Endothelial cell of umbilical vein (primary cell): ENCODE measurements around the gene OR14I1. TPM values are rescaled to one million over a fixed set of nuclear protein-coding genes. Genes with fewer than 3 reads are reported as not detected.

Experiments used
- polyA plus RNA-seq, 4 experiments: library from polyadenylated mRNA; depleted of rRNA in 3 of 4; stranded (reverse) in 3 of 4; unstranded in 1 of 4; fragments of >200 nt; gene quantifications; 2 replicates each; pipeline versions ENCODE4 v1.2.1 to v1.2.3, GENCODE V29; 2011 to 2012; ENCODE audit warnings: missing spikeins in 1 of 4
- small RNA-seq: library from RNA; depleted of rRNA; stranded (forward); fragments of <200 nt; gene quantifications from one replicate; pipeline ENCODE3, GENCODE V24; 2012; ENCODE audit warnings: low replicate concordance, low read depth; ENCODE audit not compliant: insufficient read depth, insufficient read length
- total RNA-seq: library from RNA; stranded (reverse); gene quantifications from 2 replicates; pipeline ENCODE4 v1.2.3, GENCODE V29; 2021

Gene OR14I1
- total and polyA plus RNA-seq, 2 donors (not counting 3 experiments of a cell fraction or from before 2014, with no cell fraction given) = not detected

Small RNAs within 50 kb of the gene (small RNA-seq; reads per million reads assigned to genes)
- not detected for gene AHCYP8

Other genes with a start within 250 kb of the OR14I1 start
- not detected in 2 replicates for gene OR2T3, start 229.4 kb downstream of the OR14I1 start, total RNA-seq
- gene OR2T3, start 229.4 kb downstream of the OR14I1 start, polyA plus RNA-seq = not detected in 2 replicates
- not detected in 2 replicates for gene OR2T5, start 214.2 kb downstream of the OR14I1 start, total RNA-seq
- gene OR2T5, start 214.2 kb downstream of the OR14I1 start, polyA plus RNA-seq = not detected in 2 replicates
- gene OR2G6, start 194.7 kb downstream of the OR14I1 start, total RNA-seq = not detected in 2 replicates
- gene OR2G6, start 194.7 kb downstream of the OR14I1 start, polyA plus RNA-seq = not detected in 2 replicates
- gene OR2T29, start 140.0 kb downstream of the OR14I1 start, total RNA-seq = not detected in 2 replicates
- gene OR2T29, start 140.0 kb downstream of the OR14I1 start, polyA plus RNA-seq = not detected in 2 replicates
- not detected in 2 replicates for gene OR2T34, start 128.0 kb downstream of the OR14I1 start, total RNA-seq
- not detected in 2 replicates for gene OR2T34, start 128.0 kb downstream of the OR14I1 start, polyA plus RNA-seq
- not detected in 2 replicates for gene OR2T10, start 105.1 kb downstream of the OR14I1 start, total RNA-seq
- not detected in 2 replicates for gene OR2T10, start 105.1 kb downstream of the OR14I1 start, polyA plus RNA-seq
- gene OR2T11, start 67.7 kb downstream of the OR14I1 start, total RNA-seq = not detected in 2 replicates
- gene OR2T11, start 67.7 kb downstream of the OR14I1 start, polyA plus RNA-seq = not detected in 2 replicates
- not detected in 2 replicates for gene OR2T35, start 57.5 kb downstream of the OR14I1 start, total RNA-seq
- gene OR2T35, start 57.5 kb downstream of the OR14I1 start, polyA plus RNA-seq = not detected in 2 replicates
- not detected in 2 replicates for gene OR2T27, start 47.2 kb downstream of the OR14I1 start, total RNA-seq
- not detected in 2 replicates for gene OR2T27, start 47.2 kb downstream of the OR14I1 start, polyA plus RNA-seq
- not detected in 2 replicates for gene LYPD8, start 53.0 kb upstream of the OR14I1 start, total RNA-seq
- gene LYPD8, start 53.0 kb upstream of the OR14I1 start, polyA plus RNA-seq = not detected in 2 replicates
- 24.7 and 26.5 TPM in 2 replicates for gene SH3BP5L, start 123.1 kb upstream of the OR14I1 start, total RNA-seq
- gene SH3BP5L, start 123.1 kb upstream of the OR14I1 start, polyA plus RNA-seq = 22.9 and 24.7 TPM in 2 replicates
- gene ZNF672, start 135.5 kb upstream of the OR14I1 start, total RNA-seq = 20.1 and 21.5 TPM in 2 replicates
- 29.6 and 30.6 TPM in 2 replicates for gene ZNF672, start 135.5 kb upstream of the OR14I1 start, polyA plus RNA-seq
- gene ZNF692, start 156.3 kb upstream of the OR14I1 start, total RNA-seq = 36.6 and 38.6 TPM in 2 replicates
- gene ZNF692, start 156.3 kb upstream of the OR14I1 start, polyA plus RNA-seq = 32.6 and 33.6 TPM in 2 replicates
- gene PGBD2, start 203.5 kb upstream of the OR14I1 start, total RNA-seq = 5.2 and 5.9 TPM in 2 replicates
- 5.4 and 6.1 TPM in 2 replicates for gene PGBD2, start 203.5 kb upstream of the OR14I1 start, polyA plus RNA-seq